ENCODE results near the gene MAP3K12.

DNA sequence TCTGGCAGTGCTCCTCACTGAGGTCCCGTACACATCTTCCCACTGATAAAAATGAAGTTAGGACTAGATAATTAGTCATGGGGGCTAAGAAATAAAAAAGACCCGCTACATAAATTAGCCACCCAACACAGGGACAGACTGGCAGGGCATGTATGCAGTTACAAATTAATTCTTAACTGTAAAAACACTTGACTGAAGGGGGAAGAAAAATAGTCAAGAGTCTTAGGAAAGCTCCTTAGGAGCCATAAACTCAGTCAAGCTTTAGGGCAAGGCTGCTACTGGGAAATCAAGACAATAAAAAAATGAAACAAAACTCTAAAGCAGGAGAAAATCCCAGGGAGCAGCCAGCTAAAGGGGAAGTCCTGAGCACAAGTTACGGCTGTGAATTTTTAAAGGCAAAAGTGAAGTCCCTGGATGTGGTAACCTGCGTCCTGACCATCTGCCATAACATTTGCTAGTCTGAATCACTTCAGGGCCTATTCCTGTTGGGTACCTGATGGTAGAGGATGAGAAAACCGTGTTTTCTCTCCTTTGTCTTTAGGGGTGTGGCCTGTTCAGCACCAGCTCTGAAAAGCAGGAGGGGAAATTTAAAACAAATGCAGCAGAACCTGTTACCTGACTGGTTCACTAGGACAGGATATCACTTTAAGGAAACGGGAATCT is 15.5 kb upstream of the MAP3K12 start:
- TF ChIP-seq, protein P1, sequence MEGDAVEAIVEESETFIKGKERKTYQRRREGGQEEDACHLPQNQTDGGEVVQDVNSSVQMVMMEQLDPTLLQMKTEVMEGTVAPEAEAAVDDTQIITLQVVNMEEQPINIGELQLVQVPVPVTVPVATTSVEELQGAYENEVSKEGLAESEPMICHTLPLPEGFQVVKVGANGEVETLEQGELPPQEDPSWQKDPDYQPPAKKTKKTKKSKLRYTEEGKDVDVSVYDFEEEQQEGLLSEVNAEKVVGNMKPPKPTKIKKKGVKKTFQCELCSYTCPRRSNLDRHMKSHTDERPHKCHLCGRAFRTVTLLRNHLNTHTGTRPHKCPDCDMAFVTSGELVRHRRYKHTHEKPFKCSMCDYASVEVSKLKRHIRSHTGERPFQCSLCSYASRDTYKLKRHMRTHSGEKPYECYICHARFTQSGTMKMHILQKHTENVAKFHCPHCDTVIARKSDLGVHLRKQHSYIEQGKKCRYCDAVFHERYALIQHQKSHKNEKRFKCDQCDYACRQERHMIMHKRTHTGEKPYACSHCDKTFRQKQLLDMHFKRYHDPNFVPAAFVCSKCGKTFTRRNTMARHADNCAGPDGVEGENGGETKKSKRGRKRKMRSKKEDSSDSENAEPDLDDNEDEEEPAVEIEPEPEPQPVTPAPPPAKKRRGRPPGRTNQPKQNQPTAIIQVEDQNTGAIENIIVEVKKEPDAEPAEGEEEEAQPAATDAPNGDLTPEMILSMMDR (conservative IDR thresholded peaks at IDR 0.05; ENCODE audit: low read length): no peak
- TF ChIP-seq EZH2phosphoT487 (IDR thresholded peaks at IDR 0.05; ENCODE audit: borderline replicate concordance, low read depth, low read length): no peak
